Esophagus muscularis mucosa (tissue), 3 donors: ENCODE results near the gene TAPBPL.
"Not testable (repeated sequence)": the region's sequence is repeated elsewhere in the genome, so short reads cannot be mapped to it uniquely, and the experiment has no call there.

Experiments
- CTCF ChIP-seq, 3 experiments: fragments of 200-600 bp in 2 of 3; fragments of 450-650 bp in 1 of 3; sonication (generic) in 2 of 3; IDR thresholded peaks; one replicate each; pipeline ENCODE4 v1.5.1; 2017 to 2019; ENCODE audit warnings: antibody characterized with exemption in 3 of 3, mild to moderate bottlenecking in 2 of 3, moderate library complexity in 1 of 3
- POLR2A ChIP-seq: fragments of 450-650 bp; IDR thresholded peaks from one replicate; pipeline ENCODE4 v1.6.1; 2017; ENCODE audit warnings: antibody characterized with exemption, moderate library complexity, mild to moderate bottlenecking, low read depth

- not testable (repeated sequence) for TF ChIP-seq CTCF (IDR thresholded peaks at IDR 0.05); POLR2A
Observed at GRCh38 chr12:6475233-6475975, 23.6 kb downstream of the TAPBPL start.
